Left ventricle myocardium inferior (tissue), 1 donor: ENCODE measurements around the gene SMIM41. TPM values are rescaled to one million over a fixed set of nuclear protein-coding genes. Genes with fewer than 3 reads are reported as not detected.

ENCODE experiments used
- DNase-seq: peaks from one replicate; pipeline ENCODE4 v3.0.0-alpha.2; 2020
- H3K27ac ChIP-seq: fragments of 200-600 bp; replicated peaks from 2 replicates; pipeline ENCODE4 v1.8.0; 2021
- H3K27me3 ChIP-seq: fragments of 200-600 bp; 2 replicates; pipeline ENCODE4 v1.8.0; 2021; ENCODE audit warnings: low read depth
- H3K36me3 ChIP-seq: fragments of 200-600 bp; 2 replicates; pipeline ENCODE4 v1.8.0; 2021
- H3K4me1 ChIP-seq: fragments of 200-600 bp; 2 replicates; pipeline ENCODE4 v1.8.0; 2021
- H3K4me3 ChIP-seq: fragments of 200-600 bp; 2 replicates; pipeline ENCODE4 v1.8.0; 2021; ENCODE audit warnings: mild to moderate bottlenecking, moderate library complexity
- H3K9me3 ChIP-seq: fragments of 200-600 bp; replicated peaks from 2 replicates; pipeline ENCODE4 v1.8.0; 2021
- intact Hi-C: fragments of 100-400 bp; cut with micrococcal nuclease; formaldehyde crosslinking; loops from one replicate; pipeline ENCODE4 v1.11.0; 2022
- total RNA-seq: library from RNA; stranded (reverse); fragmentation: NEBNext Ultra II Directional; extraction: Animal tissue kit (Norgen Biotek cat#: 25700); gene quantifications from one replicate; pipeline ENCODE4 v1.2.1, GENCODE V29; 2021
- TF ChIP-seq, protein P1 (sequence below): fragments of 200-600 bp; IDR thresholded peaks from 2 replicates; pipeline ENCODE4 v1.8.0; 2021; ENCODE audit warnings: antibody characterized with exemption, mild to moderate bottlenecking, borderline replicate concordance
- donor health status: DM: no; HTN: yes; CAD: no; lungs with severe emphysema.

SMIM41 gene
- total RNA-seq, 1 donor from 2014 or later = 0.30 TPM

DNA sequence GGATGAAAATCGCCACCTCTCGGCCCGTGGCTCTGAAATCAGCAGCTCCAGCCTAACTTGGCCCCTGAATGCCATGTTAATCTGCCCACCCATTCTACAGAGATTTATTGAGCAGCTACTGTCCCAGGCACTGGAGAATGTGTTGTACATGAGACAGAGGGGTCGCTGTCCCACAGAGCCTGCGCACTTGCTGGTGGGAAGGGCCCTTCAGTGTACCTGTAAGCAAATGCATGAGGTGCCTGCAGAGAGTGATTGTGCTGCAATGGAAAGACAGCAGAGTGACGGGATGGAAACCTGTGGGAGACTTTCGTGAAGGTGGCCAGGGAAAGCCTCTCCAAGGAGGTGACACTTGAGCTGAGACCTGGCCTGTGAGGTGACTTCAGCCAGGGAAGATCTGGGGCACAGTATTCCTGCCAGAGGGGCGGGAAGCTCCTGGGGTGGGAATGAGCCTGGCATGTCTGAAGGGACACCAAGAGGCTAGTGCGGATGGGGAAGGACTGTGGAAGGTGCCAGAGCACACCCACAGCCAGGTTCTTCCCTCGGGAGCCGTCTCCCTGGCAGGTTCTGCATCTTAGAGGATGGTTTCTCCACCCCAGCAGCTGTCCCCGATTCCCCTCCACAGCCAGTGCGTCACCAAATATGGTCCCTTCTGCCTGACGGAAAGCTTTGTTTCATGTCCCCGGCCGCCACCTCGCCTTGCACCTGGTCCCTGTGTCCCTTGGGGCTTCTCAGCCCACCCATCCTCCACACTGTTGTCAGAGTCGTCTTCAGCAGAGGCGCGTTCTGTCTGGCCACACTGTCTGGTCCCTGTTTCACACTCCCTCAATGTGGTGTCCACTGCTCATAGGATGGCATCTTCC, 8.7 kb downstream of the SMIM41 start:
- no peak overlapping the region for H3K4me3 ChIP-seq
- intact Hi-C loops = no loop called here
- H3K27me3 ChIP-seq = peaks cover 86% of the 10 kb centered on the region
- H3K4me1 ChIP-seq = peaks cover 2% of the 10 kb centered on the region
- H3K27ac ChIP-seq = no peak overlapping the region
- H3K36me3 ChIP-seq = no peaks in the 10 kb centered on the region
- TF ChIP-seq, protein P1, sequence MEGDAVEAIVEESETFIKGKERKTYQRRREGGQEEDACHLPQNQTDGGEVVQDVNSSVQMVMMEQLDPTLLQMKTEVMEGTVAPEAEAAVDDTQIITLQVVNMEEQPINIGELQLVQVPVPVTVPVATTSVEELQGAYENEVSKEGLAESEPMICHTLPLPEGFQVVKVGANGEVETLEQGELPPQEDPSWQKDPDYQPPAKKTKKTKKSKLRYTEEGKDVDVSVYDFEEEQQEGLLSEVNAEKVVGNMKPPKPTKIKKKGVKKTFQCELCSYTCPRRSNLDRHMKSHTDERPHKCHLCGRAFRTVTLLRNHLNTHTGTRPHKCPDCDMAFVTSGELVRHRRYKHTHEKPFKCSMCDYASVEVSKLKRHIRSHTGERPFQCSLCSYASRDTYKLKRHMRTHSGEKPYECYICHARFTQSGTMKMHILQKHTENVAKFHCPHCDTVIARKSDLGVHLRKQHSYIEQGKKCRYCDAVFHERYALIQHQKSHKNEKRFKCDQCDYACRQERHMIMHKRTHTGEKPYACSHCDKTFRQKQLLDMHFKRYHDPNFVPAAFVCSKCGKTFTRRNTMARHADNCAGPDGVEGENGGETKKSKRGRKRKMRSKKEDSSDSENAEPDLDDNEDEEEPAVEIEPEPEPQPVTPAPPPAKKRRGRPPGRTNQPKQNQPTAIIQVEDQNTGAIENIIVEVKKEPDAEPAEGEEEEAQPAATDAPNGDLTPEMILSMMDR = no peak
- no peaks in the 10 kb centered on the region for H3K9me3 ChIP-seq
- no peak for DNase-seq

DNA sequence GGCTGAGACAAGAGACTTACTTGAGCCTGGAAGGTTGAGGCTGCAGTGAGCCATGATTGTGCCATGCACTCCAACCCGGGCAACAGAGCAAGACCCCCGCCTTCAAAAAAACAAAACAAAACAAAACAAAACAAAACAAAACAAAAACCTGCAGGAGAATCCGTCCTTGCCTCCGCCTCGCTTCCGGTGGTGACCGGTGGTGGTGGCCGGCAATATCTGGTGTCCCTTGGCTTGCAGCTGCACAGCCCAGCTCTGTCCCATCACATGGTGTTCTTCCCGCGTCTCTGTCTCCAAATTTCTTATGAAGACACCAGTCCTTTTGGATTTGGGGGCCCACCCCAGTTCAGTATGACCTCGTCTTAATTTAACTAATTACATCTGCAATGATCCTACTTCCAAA, 10.0 kb downstream of the SMIM41 start:
- H3K4me1 ChIP-seq = no peaks in the 10 kb centered on the region
- no peaks in the 10 kb centered on the region for H3K9me3 ChIP-seq
- no peaks in the 10 kb centered on the region for H3K36me3 ChIP-seq
- TF ChIP-seq, protein P1 = no peak
- no peak overlapping the region for H3K27ac ChIP-seq
- peaks cover 92% of the 10 kb centered on the region for H3K27me3 ChIP-seq
- no peak for DNase-seq
- intact Hi-C loops = no loop called here
- no peak overlapping the region for H3K4me3 ChIP-seq

DNA sequence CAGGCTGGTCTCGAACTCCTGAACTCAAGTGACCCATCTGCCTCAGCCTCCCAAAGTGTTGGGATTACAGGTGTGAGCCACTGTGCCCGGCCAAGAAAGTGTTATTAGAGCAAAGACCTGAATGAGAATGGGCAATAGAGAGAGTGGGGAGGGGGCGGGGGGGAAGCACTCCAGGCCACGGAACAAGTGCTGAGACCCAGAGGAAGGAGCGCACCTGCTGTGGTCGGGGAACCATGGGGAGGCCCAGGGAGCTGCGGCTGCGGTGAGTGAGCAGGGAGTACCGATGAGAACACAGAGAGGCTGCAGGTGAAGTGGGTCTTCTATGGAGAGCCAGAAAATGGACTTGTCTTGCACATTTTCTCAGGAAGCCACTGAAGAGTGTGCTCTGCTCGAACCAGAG, 10.8 kb downstream of the SMIM41 start:
- peaks cover 85% of the 10 kb centered on the region for H3K27me3 ChIP-seq
- H3K4me1 ChIP-seq = no peaks in the 10 kb centered on the region

DNA sequence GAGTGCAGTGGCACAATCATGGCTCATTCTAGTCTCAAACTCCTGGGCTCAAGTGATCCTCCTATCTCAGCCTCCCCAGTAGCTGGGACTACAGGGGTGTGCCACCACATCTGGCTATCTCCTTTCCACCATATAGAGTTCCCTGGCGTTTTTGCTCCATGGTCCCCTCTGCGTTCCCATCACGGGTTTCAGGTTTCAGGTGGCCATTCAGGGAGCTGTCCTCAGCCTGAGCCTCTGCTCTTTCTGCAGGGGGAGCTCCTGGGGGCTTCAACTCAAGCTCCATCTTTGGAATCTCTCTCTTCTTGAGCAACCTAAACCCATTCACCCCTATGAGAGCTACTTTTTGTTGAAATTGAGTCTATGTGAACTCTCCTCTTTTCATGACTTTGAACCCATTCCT, 11.6 kb downstream of the SMIM41 start:
- TF ChIP-seq, protein P1 = no peak
- no peaks in the 10 kb centered on the region for H3K36me3 ChIP-seq
- H3K4me3 ChIP-seq = no peak overlapping the region
- no peak overlapping the region for H3K27ac ChIP-seq
- no peaks in the 10 kb centered on the region for H3K4me1 ChIP-seq
- no peaks in the 10 kb centered on the region for H3K9me3 ChIP-seq
- no peak for DNase-seq
- H3K27me3 ChIP-seq = peaks cover 85% of the 10 kb centered on the region
- intact Hi-C loops = no loop called here

More for the DNA sequence above, 10.8 kb downstream of the SMIM41 start:
- Histone ChIP-seq H3K9me3 (no peaks in the 10 kb centered on the region), H3K4me3 (no peak overlapping the region), H3K27ac (no peak overlapping the region), H3K36me3 (no peaks in the 10 kb centered on the region)
- no peak for DNase-seq
- TF ChIP-seq, protein P1 = no peak
- intact Hi-C loops = no loop called here

DNA sequence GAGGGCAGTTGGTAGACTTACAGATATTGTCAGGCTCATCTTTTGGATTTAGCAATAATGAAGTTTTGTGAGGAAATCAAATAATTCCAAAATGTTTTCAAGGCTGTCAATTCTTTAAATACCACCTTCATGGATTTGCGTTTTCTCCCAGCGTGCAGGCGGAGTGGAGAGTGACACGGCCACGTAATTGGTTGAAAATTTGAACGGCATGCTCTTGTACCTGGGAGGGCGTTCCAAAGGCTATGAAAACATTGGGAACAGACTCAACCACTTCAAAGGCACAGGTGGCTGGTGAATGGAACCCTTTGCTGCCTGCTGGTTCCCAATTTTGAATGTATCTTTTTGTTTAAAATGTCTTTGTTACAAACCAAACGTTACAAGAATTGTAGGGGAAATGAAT, 12.4 kb downstream of the SMIM41 start:
- H3K27ac ChIP-seq = no peak overlapping the region
- H3K4me3 ChIP-seq = no peak overlapping the region
- H3K9me3 ChIP-seq = no peaks in the 10 kb centered on the region
- H3K36me3 ChIP-seq = no peaks in the 10 kb centered on the region
- TF ChIP-seq, protein P1 = no peak
- no peak for DNase-seq
- intact Hi-C loops = no loop called here
- peaks cover 85% of the 10 kb centered on the region for H3K27me3 ChIP-seq
- no peaks in the 10 kb centered on the region for H3K4me1 ChIP-seq
